Endothelial cell of umbilical vein (primary cell): ENCODE results near the gene SPINK4. TPM values are rescaled to one million over a fixed set of nuclear protein-coding genes. Genes with fewer than 3 reads are reported as not detected.
A peak's percentile ranks its signal among the peaks of the same experiment; 100 is the strongest.

Experiments
- BruUV-seq: library from RNA; stranded (reverse); fragments of 400-500 nt; replicated peaks from 2 replicates; lab custom pipeline; 2021; lab: Mats Ljungman, UMichigan
- CTCF ChIA-PET: fragments of 300-600, 350-600 bp; sonication (Branson Sonifier 250); formaldehyde crosslinking; loops from one replicate; lab custom pipeline; 2021; ENCODE audit warnings: antibody characterized with exemption, inconsistent platforms; lab: Charles Lee
- POLR2A ChIA-PET: fragments of 300-600, 350-600 bp; sonication (Branson Sonifier 250); formaldehyde crosslinking; loops from one replicate; lab custom pipeline; 2021; ENCODE audit warnings: antibody characterized with exemption, inconsistent platforms; lab: Charles Lee
- DNase-seq: peaks from one replicate; pipeline ENCODE4 v3.0.0-alpha.2; 2011; ENCODE audit warnings: low read depth, low spot score
- FAIRE-seq: peaks from 2 replicates; lab custom pipeline; 2011; peaks lifted over from hg19 to GRCh38; lab: Jason Lieb, UNC
- H2AFZ ChIP-seq: 2 replicates; pipeline ENCODE4 v1.6.0; 2012; ENCODE audit warnings: low read depth, low read length, control low read depth, inconsistent platforms
- H3K27ac ChIP-seq: 2 replicates; pipeline ENCODE4 v1.5.1; 2011; ENCODE audit warnings: low read depth, mild to moderate bottlenecking, control low read depth, low read length, moderate library complexity; ENCODE audit not compliant: insufficient read depth
- H3K27me3 ChIP-seq, 2 experiments: 2 replicates each; pipeline versions ENCODE4 v1.6.0 to v1.6.1; 2011; ENCODE audit warnings: low read length in 2 of 2, mixed read lengths in 1 of 2; ENCODE audit not compliant: control insufficient read depth in 2 of 2, insufficient read depth in 2 of 2
- H3K36me3 ChIP-seq, 2 experiments: 2 replicates in 1 of 2; 3 replicates in 1 of 2; pipeline ENCODE4 v1.5.1; 2011; ENCODE audit warnings: low read length in 2 of 2, mild to moderate bottlenecking in 1 of 2, moderate library complexity in 1 of 2; ENCODE audit not compliant: control insufficient read depth in 2 of 2, insufficient read depth in 2 of 2; ENCODE audit errors: extremely low read depth in 1 of 2
- H3K4me1 ChIP-seq: 3 replicates; pipeline ENCODE4 v1.5.1; 2011; ENCODE audit warnings: mild to moderate bottlenecking, low read length; ENCODE audit not compliant: control insufficient read depth, insufficient read depth; ENCODE audit errors: extremely low read depth
- H3K4me2 ChIP-seq: 2 replicates; pipeline ENCODE4 v1.6.1; 2011; ENCODE audit warnings: low read length, control low read depth, mixed read lengths; ENCODE audit not compliant: insufficient read depth
- H3K4me3 ChIP-seq, 3 experiments: fragments of 200-600 bp in 1 of 3; sonication (generic), shearing (Covaris generic) in 1 of 3; replicated peaks in 1 of 3; 2 replicates each; pipeline ENCODE4 v1.5.1; 2011 to 2016; ENCODE audit warnings: control low read depth in 3 of 3, low read length in 3 of 3, mild to moderate bottlenecking in 2 of 3, inconsistent platforms in 1 of 3, low read depth in 1 of 3, moderate library complexity in 1 of 3; ENCODE audit not compliant: insufficient read depth in 1 of 3
- H3K79me2 ChIP-seq: 2 replicates; pipeline ENCODE4 v1.6.0; 2012; ENCODE audit warnings: low read length, inconsistent platforms; ENCODE audit not compliant: control insufficient read depth, insufficient read depth
- H3K9ac ChIP-seq: replicated peaks from 2 replicates; pipeline ENCODE3; 2011; ENCODE audit warnings: low read length, control low read depth; ENCODE audit not compliant: insufficient read depth; ENCODE audit errors: extremely low read depth
- H3K9me1 ChIP-seq: replicated peaks from 3 replicates; pipeline ENCODE4 v1.6.0; 2011; ENCODE audit warnings: mild to moderate bottlenecking, low read length; ENCODE audit not compliant: control insufficient read depth, insufficient read depth; ENCODE audit errors: extremely low read depth
- H3K9me3 ChIP-seq: replicated peaks from 2 replicates; pipeline ENCODE4 v1.5.1; 2012; ENCODE audit warnings: low read length, inconsistent platforms; ENCODE audit not compliant: control insufficient read depth, insufficient read depth
- H4K20me1 ChIP-seq: replicated peaks from 2 replicates; pipeline ENCODE3; 2011; ENCODE audit warnings: mild to moderate bottlenecking, low read length; ENCODE audit not compliant: control insufficient read depth, insufficient read depth; ENCODE audit errors: extremely low read depth
- EZH2 ChIP-seq: IDR thresholded peaks from 2 replicates; pipeline ENCODE4 v1.6.1; 2012; ENCODE audit warnings: borderline replicate concordance, low read depth, mild to moderate bottlenecking, moderate library complexity, low read length, inconsistent platforms; ENCODE audit not compliant: severe bottlenecking
- FOS ChIP-seq: IDR thresholded peaks from 2 replicates; pipeline ENCODE4 v1.6.1; 2011; ENCODE audit warnings: mild to moderate bottlenecking, low read length, moderate library complexity, borderline replicate concordance; ENCODE audit not compliant: insufficient read depth
- GATA2 ChIP-seq: IDR thresholded peaks from 2 replicates; pipeline ENCODE4 v1.7.0; 2011; ENCODE audit warnings: low read depth, mild to moderate bottlenecking, moderate library complexity, mixed read lengths, low read length; ENCODE audit not compliant: insufficient read length, insufficient read depth
- JUN ChIP-seq: IDR thresholded peaks from 2 replicates; pipeline ENCODE4 v1.6.1; 2011; ENCODE audit warnings: borderline replicate concordance, low read depth; ENCODE audit not compliant: insufficient read length, insufficient read depth
- MAX ChIP-seq: IDR thresholded peaks from 2 replicates; pipeline ENCODE4 v1.6.1; 2011; ENCODE audit not compliant: insufficient read depth, insufficient read length
- MYC ChIP-seq: IDR thresholded peaks from one replicate; pipeline ENCODE4 v1.6.1; 2011; ENCODE audit warnings: mild to moderate bottlenecking, low read depth, low read length
- POLR2A ChIP-seq: IDR thresholded peaks from 2 replicates; pipeline ENCODE4 v1.6.1; 2012; ENCODE audit warnings: low read depth, mild to moderate bottlenecking, control low read depth, low read length
- POLR2AphosphoS5 ChIP-seq: IDR thresholded peaks from 2 replicates; pipeline ENCODE4 v1.6.1; 2012; ENCODE audit warnings: low read depth, mild to moderate bottlenecking, control low read depth, low read length, moderate library complexity; ENCODE audit not compliant: insufficient read depth
- dilution Hi-C: fragments of 300-500 bp; cut with MboI; formaldehyde crosslinking; loops from one replicate; pipeline ENCODE4 v1.15.0; 2019; ENCODE audit warnings: low sequenced_read_pairs; ENCODE audit not compliant: extremely low pct_ligation_motif_present
- intact Hi-C: fragments of 100-400 bp; cut with micrococcal nuclease; formaldehyde crosslinking; loops from one replicate; pipeline ENCODE4 v1.10.0; 2022
- polyA plus RNA-seq, 4 experiments: library from polyadenylated mRNA; depleted of rRNA in 3 of 4; stranded (reverse) in 3 of 4; unstranded in 1 of 4; fragments of >200 nt; gene quantifications; 2 replicates each; pipeline versions ENCODE4 v1.2.1 to v1.2.3, GENCODE V29; 2011 to 2012; ENCODE audit warnings: missing spikeins in 1 of 4
- total RNA-seq: library from RNA; stranded (reverse); gene quantifications from 2 replicates; pipeline ENCODE4 v1.2.3, GENCODE V29; 2021
- TF ChIP-seq, protein P1 (sequence below), 2 donors: IDR thresholded peaks; 1 replicate in 1 of 2; 2 replicates in 1 of 2; pipeline ENCODE4 v1.5.1; 2011; ENCODE audit warnings: low read length in 2 of 2, mild to moderate bottlenecking in 2 of 2, moderate library complexity in 2 of 2, control low read depth in 1 of 2, inconsistent platforms in 1 of 2, low read depth in 1 of 2; ENCODE audit not compliant: insufficient read depth in 1 of 2; ENCODE audit errors: extremely low read depth in 1 of 2

SPINK4 gene
- total and polyA plus RNA-seq, 2 donors (not counting 3 experiments of a cell fraction or from before 2014, with no cell fraction given) = not detected

DNA sequence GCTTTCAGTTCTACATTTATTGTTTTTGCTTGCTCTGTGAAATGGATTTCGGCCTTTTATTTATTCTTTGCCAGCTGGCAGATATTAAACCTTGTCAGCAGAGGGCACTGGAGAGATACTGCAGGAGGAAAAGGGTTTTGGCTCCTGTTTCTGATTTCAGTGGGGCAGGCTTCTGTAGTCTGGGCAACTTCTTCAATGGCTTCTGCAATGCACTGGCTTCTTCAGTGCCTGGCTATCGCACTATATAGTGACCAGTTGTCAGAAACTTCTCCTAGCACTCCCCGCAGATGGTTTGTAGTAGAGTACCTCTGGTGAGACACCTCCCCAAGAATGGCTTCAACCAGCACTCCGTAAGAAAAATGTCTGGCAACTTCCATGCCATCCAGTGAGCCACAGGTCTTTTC, 47.1 kb downstream of the SPINK4 start:
- CTCF ChIA-PET = interaction anchor here (0.6 to 6.2 kb wide), 21 partner anchors 12 to 230 kb away, joined by 3 to 121 read pairs (median 6); partner anchors contain the start of gene NOL6
- intact Hi-C loops (loop anchor here (1.0 to 5.0 kb wide), 7 partner anchors 65 to 435 kb away; partner anchors contain the start of gene AQP7), dilution Hi-C loops (no loop called here)
- no peak for TF ChIP-seq GATA2
- TF ChIP-seq EZH2 = no peak
- peak; percentile 23 for TF ChIP-seq POLR2AphosphoS5
- no peak for TF ChIP-seq FOS
- no peak for TF ChIP-seq JUN
- no peak for TF ChIP-seq MYC
- TF ChIP-seq, protein P1, sequence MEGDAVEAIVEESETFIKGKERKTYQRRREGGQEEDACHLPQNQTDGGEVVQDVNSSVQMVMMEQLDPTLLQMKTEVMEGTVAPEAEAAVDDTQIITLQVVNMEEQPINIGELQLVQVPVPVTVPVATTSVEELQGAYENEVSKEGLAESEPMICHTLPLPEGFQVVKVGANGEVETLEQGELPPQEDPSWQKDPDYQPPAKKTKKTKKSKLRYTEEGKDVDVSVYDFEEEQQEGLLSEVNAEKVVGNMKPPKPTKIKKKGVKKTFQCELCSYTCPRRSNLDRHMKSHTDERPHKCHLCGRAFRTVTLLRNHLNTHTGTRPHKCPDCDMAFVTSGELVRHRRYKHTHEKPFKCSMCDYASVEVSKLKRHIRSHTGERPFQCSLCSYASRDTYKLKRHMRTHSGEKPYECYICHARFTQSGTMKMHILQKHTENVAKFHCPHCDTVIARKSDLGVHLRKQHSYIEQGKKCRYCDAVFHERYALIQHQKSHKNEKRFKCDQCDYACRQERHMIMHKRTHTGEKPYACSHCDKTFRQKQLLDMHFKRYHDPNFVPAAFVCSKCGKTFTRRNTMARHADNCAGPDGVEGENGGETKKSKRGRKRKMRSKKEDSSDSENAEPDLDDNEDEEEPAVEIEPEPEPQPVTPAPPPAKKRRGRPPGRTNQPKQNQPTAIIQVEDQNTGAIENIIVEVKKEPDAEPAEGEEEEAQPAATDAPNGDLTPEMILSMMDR (IDR thresholded peaks at IDR 0.05; ENCODE audit: extremely low read depth in 1 of 2, insufficient read depth in 1 of 2, low read depth in 1 of 2, low read length in 2 of 2) = peak; percentile 68 to 71
- no peak for TF ChIP-seq POLR2A
- no peak for TF ChIP-seq MAX
- Histone ChIP-seq H3K9me3 (no peaks in the 10 kb centered on the region), H3K27ac (no peak overlapping the region), H3K9me1 (no peaks in the 10 kb centered on the region), H4K20me1 (no peaks in the 10 kb centered on the region), H3K4me3 (no peak overlapping the region), H3K9ac (no peak overlapping the region), H3K4me2 (no peak overlapping the region), H3K27me3 (no peaks in the 10 kb centered on the region), H2AFZ (no peak overlapping the region), H3K36me3 (no peaks in the 10 kb centered on the region), H3K79me2 (peaks cover 12% of the 10 kb centered on the region), H3K4me1 (peaks cover 8% of the 10 kb centered on the region)
- no TSS peak for BruUV-seq
- FAIRE-seq (peak; percentile 88), DNase-seq (peak; percentile 71)
- POLR2A ChIA-PET = no interaction called here
